NB4 (cell line): Measurements from ENCODE around the gene ITPR3.

ENCODE experiments used
- DNase-seq: peaks from one replicate; pipeline ENCODE4 v3.0.0; 2010; ENCODE audit warnings: low read depth
- H3K4me3 ChIP-seq: one replicate; pipeline ENCODE4 v1.5.1; 2011; ENCODE audit warnings: mild to moderate bottlenecking, low read depth, low read length, moderate library complexity
- MYC ChIP-seq: IDR thresholded peaks from 2 replicates; pipeline ENCODE4 v1.6.1; 2011; ENCODE audit warnings: low read depth, low read length
- POLR2A ChIP-seq: IDR thresholded peaks from 2 replicates; pipeline ENCODE4 v1.6.1; 2011; ENCODE audit warnings: mild to moderate bottlenecking; ENCODE audit not compliant: insufficient read length; ENCODE audit errors: extremely low read depth
- TF ChIP-seq, protein P1 (sequence below): IDR thresholded peaks from one replicate; pipeline ENCODE4 v1.5.1; 2012; ENCODE audit warnings: low read depth, low read length
- TF ChIP-seq, protein P2 (sequence below): IDR thresholded peaks from 2 replicates; pipeline ENCODE4 v1.6.1; 2011; ENCODE audit warnings: low read depth, low read length

ITPR3 gene

GRCh38 chr6:33721508-33721907 is 100.4 kb downstream of the ITPR3 start:
- H3K4me3 ChIP-seq, result no peak overlapping the region
- TF ChIP-seq POLR2A, result no peak
- TF ChIP-seq, protein P1, sequence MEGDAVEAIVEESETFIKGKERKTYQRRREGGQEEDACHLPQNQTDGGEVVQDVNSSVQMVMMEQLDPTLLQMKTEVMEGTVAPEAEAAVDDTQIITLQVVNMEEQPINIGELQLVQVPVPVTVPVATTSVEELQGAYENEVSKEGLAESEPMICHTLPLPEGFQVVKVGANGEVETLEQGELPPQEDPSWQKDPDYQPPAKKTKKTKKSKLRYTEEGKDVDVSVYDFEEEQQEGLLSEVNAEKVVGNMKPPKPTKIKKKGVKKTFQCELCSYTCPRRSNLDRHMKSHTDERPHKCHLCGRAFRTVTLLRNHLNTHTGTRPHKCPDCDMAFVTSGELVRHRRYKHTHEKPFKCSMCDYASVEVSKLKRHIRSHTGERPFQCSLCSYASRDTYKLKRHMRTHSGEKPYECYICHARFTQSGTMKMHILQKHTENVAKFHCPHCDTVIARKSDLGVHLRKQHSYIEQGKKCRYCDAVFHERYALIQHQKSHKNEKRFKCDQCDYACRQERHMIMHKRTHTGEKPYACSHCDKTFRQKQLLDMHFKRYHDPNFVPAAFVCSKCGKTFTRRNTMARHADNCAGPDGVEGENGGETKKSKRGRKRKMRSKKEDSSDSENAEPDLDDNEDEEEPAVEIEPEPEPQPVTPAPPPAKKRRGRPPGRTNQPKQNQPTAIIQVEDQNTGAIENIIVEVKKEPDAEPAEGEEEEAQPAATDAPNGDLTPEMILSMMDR, result no peak
- TF ChIP-seq, protein P2, sequence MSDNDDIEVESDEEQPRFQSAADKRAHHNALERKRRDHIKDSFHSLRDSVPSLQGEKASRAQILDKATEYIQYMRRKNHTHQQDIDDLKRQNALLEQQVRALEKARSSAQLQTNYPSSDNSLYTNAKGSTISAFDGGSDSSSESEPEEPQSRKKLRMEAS, result no peak
- TF ChIP-seq MYC, result no peak
- no peak for DNase-seq

- TF ChIP-seq MYC (no peak), POLR2A (no peak)
- TF ChIP-seq, protein P1, result no peak
- TF ChIP-seq, protein P2, result no peak
- no peak for DNase-seq
These were observed 101.0 kb downstream of the ITPR3 start for GRCh38 chr6:33722103-33722623.

GRCh38 chr6:33723371-33724085 is 102.4 kb downstream of the ITPR3 start:
- no peak for DNase-seq
- H3K4me3 ChIP-seq, result no peak overlapping the region
- TF ChIP-seq, protein P1, result no peak
- TF ChIP-seq MYC, result no peak
- TF ChIP-seq, protein P2, result no peak
- TF ChIP-seq POLR2A, result no peak

More at GRCh38 chr6:33722103-33722623, 101.0 kb downstream of the ITPR3 start:
- no peak overlapping the region for H3K4me3 ChIP-seq

GRCh38 chr6:33724102-33725023 is 103.2 kb downstream of the ITPR3 start:
- TF ChIP-seq MYC, result no peak
- TF ChIP-seq, protein P1, result no peak
- no peak for TF ChIP-seq POLR2A
- TF ChIP-seq, protein P2, result no peak
- no peak for DNase-seq

DNA sequence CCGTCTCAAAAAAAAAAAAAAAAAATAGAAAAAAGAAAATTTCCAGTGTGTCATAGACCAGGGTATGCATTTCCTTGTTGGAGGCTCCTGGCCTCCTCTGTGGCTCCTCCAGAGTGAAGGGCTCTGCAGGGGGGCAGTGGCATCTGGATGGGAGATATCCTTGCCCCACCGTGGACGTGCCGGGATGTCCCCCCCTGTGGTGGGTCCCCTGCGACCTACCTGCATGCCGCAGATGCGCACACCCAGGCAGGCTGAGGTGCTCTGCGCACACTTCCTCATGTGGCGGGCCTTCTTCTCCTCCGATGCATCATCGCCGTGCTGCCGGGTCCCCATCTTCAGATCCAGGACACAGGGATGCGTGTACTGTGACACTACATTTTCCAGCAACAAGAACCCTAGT is 104.1 kb downstream of the ITPR3 start:
- no peak for DNase-seq
- TF ChIP-seq, protein P1, result no peak
- TF ChIP-seq POLR2A, result no peak
- TF ChIP-seq MYC, result no peak
- TF ChIP-seq, protein P2, result no peak
- H3K4me3 ChIP-seq, result no peak overlapping the region

More at GRCh38 chr6:33724102-33725023, 103.2 kb downstream of the ITPR3 start:
- H3K4me3 ChIP-seq, result no peak overlapping the region
